Thyroid gland (tissue), 4 donors: ENCODE measurements around the gene PGM3. TPM values are rescaled to one million over a fixed set of nuclear protein-coding genes. Genes with fewer than 3 reads are reported as not detected.

ENCODE experiments used
- DNase-seq, 2 donors: peaks; one replicate each; pipeline ENCODE4 v3.0.0-alpha.2; 2019
- H3K27ac ChIP-seq, 3 donors: fragments of 200-600 bp; sonication (generic); 1 replicate in 2 of 3; 2 replicates in 1 of 3; pipeline ENCODE4 v1.5.1; 2016 to 2019; ENCODE audit warnings: mild to moderate bottlenecking in 1 of 3, moderate library complexity in 1 of 3
- H3K27me3 ChIP-seq: fragments of 200-600 bp; sonication (generic); one replicate; pipeline ENCODE4 v1.5.1; 2019
- H3K36me3 ChIP-seq, 2 donors: fragments of 200-600 bp; sonication (generic); one replicate each; pipeline ENCODE4 v1.5.1; 2016 to 2019
- H3K4me1 ChIP-seq, 2 donors: fragments of 200-600 bp; sonication (generic); one replicate each; pipeline ENCODE4 v1.5.1; 2017 to 2019
- H3K4me3 ChIP-seq, 3 donors: fragments of 200-600 bp; sonication (generic); replicated peaks in 1 of 3; 1 replicate in 2 of 3; 2 replicates in 1 of 3; pipeline ENCODE4 v1.5.1; 2016; ENCODE audit warnings: mild to moderate bottlenecking in 1 of 3
- H3K9me3 ChIP-seq: fragments of 200-600 bp; sonication (generic); one replicate; pipeline ENCODE4 v1.5.1; 2017
- CTCF ChIP-seq, 6 experiments: fragments of 200-600 bp in 3 of 6; fragments of 450-650 bp in 3 of 6; sonication (generic) in 3 of 6; IDR thresholded peaks; one replicate each; pipeline ENCODE4 v1.5.1; 2016 to 2019; ENCODE audit warnings: antibody characterized with exemption in 6 of 6, mild to moderate bottlenecking in 2 of 6, inconsistent platforms in 1 of 6, moderate library complexity in 1 of 6
- POLR2A ChIP-seq, 2 donors: fragments of 450-650 bp; IDR thresholded peaks; one replicate each; pipeline ENCODE4 v1.6.1; 2017; ENCODE audit warnings: antibody characterized with exemption in 2 of 2, mild to moderate bottlenecking in 2 of 2, moderate library complexity in 1 of 2
- WGBS, 2 donors: methylation state at CpG; one replicate each; pipeline ENCODE4 v1.1.5; 2017; 5-methylcytosine and 5-hydroxymethylcytosine counted together
- intact Hi-C: fragments of 100-400 bp; cut with DNase I; formaldehyde crosslinking; loops from one replicate; pipeline ENCODE4 v1.15.1; 2023
- total RNA-seq, 4 donors: library from RNA; depleted of rRNA; stranded (reverse); fragments of >200 nt; gene quantifications; one replicate each; pipeline ENCODE4 v1.2.3, GENCODE V29; 2016

Gene PGM3
- total RNA-seq, 4 donors from 2014 or later: 25.8 to 61.1 (median 32.1) TPM

- Histone ChIP-seq H3K27ac (no peak overlapping the region), H3K27me3 (no peaks in the 10 kb centered on the region), H3K4me3 (no peak overlapping the region), H3K9me3 (no peaks in the 10 kb centered on the region), H3K36me3 (no peaks in the 10 kb centered on the region), H3K4me1 (no peaks in the 10 kb centered on the region)
- TF ChIP-seq POLR2A (IDR thresholded peaks at IDR 0.05) (no peak), CTCF (IDR thresholded peaks at IDR 0.05) (no peak)
- DNase-seq: no peak
- intact Hi-C loops: no loop called here
- WGBS, 2 donors: 84 to 96% methylated on average over 4 of the region's 4 CpGs
These were observed 9.0 kb upstream of the PGM3 start for GRCh38 chr6:83202031-83202430.

GRCh38 chr6:83199863-83200225 lies 6.8 kb upstream of the PGM3 start:
- Histone ChIP-seq H3K9me3 (no peaks in the 10 kb centered on the region), H3K27ac (no peak overlapping the region), H3K27me3 (no peaks in the 10 kb centered on the region), H3K4me1 (peaks cover 0 to 1% of the 10 kb centered on the region in 2 donors), H3K36me3 (no peaks in the 10 kb centered on the region), H3K4me3 (no peak overlapping the region)
- intact Hi-C loops: loop anchor here (10.0 kb wide), 1 partner anchor 135 kb away; the partner anchor contains the start of genes DOP1A and UBE3D
- no peak for TF ChIP-seq CTCF (IDR thresholded peaks at IDR 0.05)
- DNase-seq: no peak
- WGBS, 2 donors: 76 to 88% methylated on average over 2 of the region's 2 CpGs

- H3K9me3 ChIP-seq: no peaks in the 10 kb centered on the region
- no peak for DNase-seq
- peaks cover 1 to 7% of the 10 kb centered on the region in 2 donors for H3K4me1 ChIP-seq
- H3K36me3 ChIP-seq: no peaks in the 10 kb centered on the region
- intact Hi-C loops: loop anchor here (10.0 kb wide), 1 partner anchor 135 kb away; the partner anchor contains the start of genes DOP1A and UBE3D
- no peak overlapping the region for H3K27ac ChIP-seq
- H3K4me3 ChIP-seq: no peak overlapping the region
- TF ChIP-seq POLR2A (IDR thresholded peaks at IDR 0.05): no peak
- TF ChIP-seq CTCF (IDR thresholded peaks at IDR 0.05): no peak
- WGBS, 2 donors: 83 to 87% methylated on average over 5 of the region's 5 CpGs
- H3K27me3 ChIP-seq: no peaks in the 10 kb centered on the region
These were observed 6.3 kb upstream of the PGM3 start for GRCh38 chr6:83199173-83199862.

GRCh38 chr6:83198486-83199172 lies 5.6 kb upstream of the PGM3 start:
- no peak overlapping the region for H3K4me3 ChIP-seq
- intact Hi-C loops: loop anchor here (10.0 kb wide), 1 partner anchor 134 kb away; the partner anchor contains the start of genes DOP1A and UBE3D
- WGBS, 2 donors: 89 to 92% methylated on average over 4 of the region's 4 CpGs
- no peak for DNase-seq
- no peaks in the 10 kb centered on the region for H3K9me3 ChIP-seq
- TF ChIP-seq CTCF (IDR thresholded peaks at IDR 0.05): no peak
- no peak for TF ChIP-seq POLR2A (IDR thresholded peaks at IDR 0.05)
- H3K4me1 ChIP-seq: peaks cover 4 to 11% of the 10 kb centered on the region in 2 donors
- no peaks in the 10 kb centered on the region for H3K27me3 ChIP-seq
- H3K27ac ChIP-seq: no peak overlapping the region
- H3K36me3 ChIP-seq: no peaks in the 10 kb centered on the region
